GM18870 (cell line): Measurements from ENCODE around the gene MSGN1.

ENCODE experiments used
- ATAC-seq: cut with Tn5 transposase; IDR thresholded peaks from one replicate; pipeline ENCODE4 v1.9.1; 2021; ENCODE audit warnings: moderate library complexity; ENCODE audit not compliant: unreplicated experiment

Gene MSGN1

GRCh38 chr2:17845806-17846205, 29.5 kb downstream of the MSGN1 start:
- no peak for ATAC-seq

- no peak for ATAC-seq
These were observed 30.4 kb downstream of the MSGN1 start for GRCh38 chr2:17846676-17847075.

GRCh38 chr2:17847236-17847635, 31.0 kb downstream of the MSGN1 start:
- no peak for ATAC-seq

- ATAC-seq = no peak
These were observed 33.0 kb downstream of the MSGN1 start for GRCh38 chr2:17849275-17849674.

- no peak for ATAC-seq
These were observed 33.9 kb downstream of the MSGN1 start for GRCh38 chr2:17850151-17850550.

GRCh38 chr2:17851731-17852585, 35.7 kb downstream of the MSGN1 start:
- peak; percentile 83 for ATAC-seq

- ATAC-seq = no peak
These were observed 37.5 kb downstream of the MSGN1 start for GRCh38 chr2:17853799-17854198.

GRCh38 chr2:17857021-17857420, 40.8 kb downstream of the MSGN1 start:
- no peak for ATAC-seq

GRCh38 chr2:17858064-17858463, 41.8 kb downstream of the MSGN1 start:
- ATAC-seq = no peak

GRCh38 chr2:17863539-17863938, 47.3 kb downstream of the MSGN1 start:
- ATAC-seq = no peak

- no peak for ATAC-seq
These were observed 48.4 kb downstream of the MSGN1 start for GRCh38 chr2:17864676-17865075.

GRCh38 chr2:17867133-17867532, 50.9 kb downstream of the MSGN1 start:
- no peak for ATAC-seq
